HG02759 (cell line): ENCODE measurements around the gene HELZ2.
"Not testable (repeated sequence)": the region's sequence is repeated elsewhere in the genome, so short reads cannot be mapped to it uniquely, and the experiment has no call there.

Experiments used
- ATAC-seq: cut with Tn5 transposase; IDR thresholded peaks from one replicate; pipeline ENCODE4 v1.9.1; 2021; ENCODE audit warnings: mild to moderate bottlenecking, moderate library complexity; ENCODE audit not compliant: unreplicated experiment

The HELZ2 gene

DNA sequence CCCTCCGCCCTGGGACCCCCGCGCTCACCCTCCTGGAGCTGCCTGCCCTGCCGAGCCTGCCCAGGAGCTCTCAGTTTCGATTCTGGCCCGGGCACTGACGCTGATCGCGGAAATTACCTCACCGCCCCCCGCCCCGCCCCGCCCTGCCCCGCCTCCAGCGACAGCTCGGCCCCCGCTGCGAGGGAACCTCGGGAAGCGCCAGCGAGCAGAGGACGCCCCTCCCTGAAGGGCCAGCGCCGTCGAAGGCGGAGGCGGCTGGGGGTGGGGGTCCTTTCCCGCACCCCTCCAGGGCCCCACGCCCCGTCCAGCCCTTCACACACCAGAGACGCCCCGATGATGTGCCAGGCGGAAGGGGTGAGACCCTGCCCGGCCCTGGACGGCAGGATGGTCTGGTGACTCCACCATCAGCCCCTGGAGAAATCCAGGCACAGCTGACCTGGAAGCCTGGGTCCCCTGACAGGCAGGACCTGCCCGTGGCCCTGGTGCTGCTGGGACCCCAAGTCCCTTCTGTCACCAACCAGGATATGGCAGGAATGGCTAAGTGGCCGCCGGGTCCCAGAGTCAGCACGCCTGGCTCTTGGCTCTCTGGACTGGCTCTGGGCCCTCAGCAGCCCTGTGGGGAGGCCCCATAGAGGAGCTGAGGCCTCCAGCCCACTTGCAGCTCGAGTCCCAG, at the start of gene HELZ2:
HELZ2 (minus strand) TSS at position 84 of the 673 bp plus-strand sequence. CDS start 1,854 bp downstream, outside the sequence.
- no peak for ATAC-seq

- no peak for ATAC-seq
Observed at GRCh38 chr20:63622732-63623131, 48.7 kb upstream of the HELZ2 start.

GRCh38 chr20:63622096-63622495, 48.1 kb upstream of the HELZ2 start:
- no peak for ATAC-seq

DNA sequence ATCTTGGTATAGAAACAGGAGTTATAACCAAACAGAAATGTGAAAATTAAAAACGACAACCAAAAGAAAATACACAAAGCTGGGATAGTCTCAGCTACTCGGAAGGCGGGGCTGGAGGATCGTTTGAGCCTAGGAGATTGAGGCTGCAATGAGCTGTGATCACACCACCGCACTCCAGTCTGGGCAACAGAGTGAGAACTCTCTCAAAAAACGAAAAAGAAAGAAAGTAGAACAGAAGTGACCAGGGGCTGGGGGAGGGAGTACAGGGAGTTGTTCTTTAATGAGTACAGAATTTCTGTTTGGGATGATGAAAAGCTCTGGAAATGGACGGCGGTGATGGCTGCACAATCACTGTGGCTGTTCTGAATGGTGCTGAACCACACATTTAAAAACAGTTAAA, 47.0 kb upstream of the HELZ2 start:
- no peak for ATAC-seq

- no peak for ATAC-seq
Observed at GRCh38 chr20:63619505-63619904, 45.5 kb upstream of the HELZ2 start.

GRCh38 chr20:63619086-63619485, 45.0 kb upstream of the HELZ2 start:
- no peak for ATAC-seq

GRCh38 chr20:63618291-63618980, 44.4 kb upstream of the HELZ2 start:
- ATAC-seq: no peak

GRCh38 chr20:63617876-63618265, 43.8 kb upstream of the HELZ2 start:
- no peak for ATAC-seq

GRCh38 chr20:63617092-63617875, 43.2 kb upstream of the HELZ2 start:
- ATAC-seq: no peak

- ATAC-seq: not testable (repeated sequence)
Observed at GRCh38 chr20:63613863-63614594, 40.0 kb upstream of the HELZ2 start.

DNA sequence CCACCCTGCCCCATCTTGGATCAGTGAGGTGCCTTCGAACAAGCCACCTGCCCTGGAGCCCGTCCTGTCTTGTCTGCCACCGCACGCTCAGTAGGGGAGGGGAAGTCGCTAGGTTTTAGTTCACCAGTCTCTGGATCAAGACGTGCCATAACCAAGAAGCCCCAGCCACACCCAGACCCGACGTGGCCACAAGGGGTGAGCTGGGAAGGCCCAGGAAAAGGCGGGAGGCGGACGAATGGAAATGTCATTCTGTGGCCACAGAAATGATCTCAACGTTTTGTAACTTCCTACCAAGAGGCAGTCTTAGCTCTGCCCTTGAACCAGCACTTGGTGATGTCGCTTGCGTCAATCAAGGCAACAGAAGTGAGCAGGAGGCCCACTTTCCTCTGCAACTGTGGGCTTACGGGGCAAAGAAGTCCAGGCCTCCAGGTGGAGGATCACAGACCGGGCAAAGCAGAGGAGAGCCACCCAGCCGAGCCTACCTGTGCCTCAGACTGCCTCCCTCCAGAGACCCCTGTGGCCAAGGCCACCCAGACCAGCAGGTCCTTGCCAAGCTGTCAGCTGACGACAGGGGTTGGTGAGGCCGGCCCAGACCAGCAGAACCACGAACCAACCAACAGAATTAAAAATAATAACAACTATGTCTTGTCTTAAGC, 38.4 kb upstream of the HELZ2 start:
- ATAC-seq: no peak

DNA sequence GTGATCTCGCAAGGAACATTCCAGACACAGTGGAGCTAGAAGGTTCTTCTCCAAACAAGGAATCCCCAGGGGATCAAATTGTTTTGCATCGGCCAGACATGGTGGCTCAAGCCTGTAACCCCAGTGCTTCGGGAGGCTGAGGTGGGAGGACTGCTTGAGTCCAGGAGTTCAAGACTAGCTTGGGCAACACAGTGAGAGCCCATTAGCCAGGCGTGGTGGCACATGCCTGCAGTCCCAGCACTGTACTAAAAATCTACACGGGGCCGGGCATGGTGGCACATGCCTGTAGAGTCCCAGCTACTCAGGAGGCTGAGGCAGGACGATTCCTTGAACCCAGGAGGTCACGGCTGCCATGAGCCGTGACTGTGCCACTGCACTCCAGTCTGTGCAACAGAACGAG, 37.6 kb upstream of the HELZ2 start:
- no peak for ATAC-seq

DNA sequence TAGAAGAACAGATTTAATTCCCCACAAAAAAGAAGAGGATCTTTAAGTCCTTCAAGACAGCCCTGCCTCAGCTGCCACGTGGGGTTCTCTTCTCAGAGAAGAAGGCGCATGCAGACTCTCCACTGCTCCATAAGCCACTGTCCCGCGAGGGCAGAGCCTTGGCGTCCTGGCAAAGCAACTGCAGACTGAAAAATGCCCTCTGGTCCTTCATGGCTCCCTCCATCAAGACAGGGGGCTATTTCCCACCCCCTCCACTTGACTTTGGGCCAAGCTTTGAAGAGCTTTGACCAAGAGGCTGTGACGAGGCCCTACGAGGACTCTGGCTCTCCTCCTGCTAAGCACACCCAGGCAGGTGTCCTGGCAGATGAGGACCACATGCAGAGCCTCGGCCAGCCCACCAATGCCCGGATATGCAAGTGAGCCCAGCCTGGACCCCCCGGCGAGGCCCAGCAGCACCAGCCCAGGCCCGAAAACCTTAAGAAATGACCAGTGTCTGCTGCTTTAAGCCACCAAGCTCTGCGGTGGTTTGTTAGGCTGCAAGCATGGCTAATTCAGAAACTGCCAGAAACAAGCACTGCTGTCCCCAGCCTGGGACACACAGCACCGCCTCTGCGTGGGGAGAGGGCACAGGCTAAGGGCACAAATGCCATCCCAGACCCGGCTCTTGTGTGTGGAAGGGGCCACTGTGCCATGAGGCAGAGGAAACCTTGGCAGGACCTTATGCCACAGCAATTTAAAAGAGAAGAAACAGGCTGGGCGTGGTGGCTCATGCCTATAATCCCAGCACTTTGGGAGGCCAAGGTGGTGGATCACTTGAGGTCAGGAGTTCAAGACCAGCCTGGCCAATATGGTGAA, 36.8 kb upstream of the HELZ2 start:
- ATAC-seq: no peak

- ATAC-seq: no peak
Observed at GRCh38 chr20:63606686-63607085, 32.6 kb upstream of the HELZ2 start.

- no peak for ATAC-seq
Observed at GRCh38 chr20:63602321-63602720, 28.3 kb upstream of the HELZ2 start.

GRCh38 chr20:63601679-63602078, 27.6 kb upstream of the HELZ2 start:
- ATAC-seq: not testable (repeated sequence)

- ATAC-seq: no peak
Observed at GRCh38 chr20:63599396-63600050, 25.5 kb upstream of the HELZ2 start.

- ATAC-seq: no peak
Observed at GRCh38 chr20:63598479-63599395, 24.7 kb upstream of the HELZ2 start.
